SK-N-SH (cell line): ENCODE measurements around the gene TCF12. TPM values are rescaled to one million over a fixed set of nuclear protein-coding genes. Genes with fewer than 3 reads are reported as not detected.

Experiments used
- CTCF ChIA-PET: fragments of 300-600, 350-600 bp; formaldehyde crosslinking; extraction: SDS; loops from one replicate; lab custom pipeline; 2021; lab: Yijun Ruan, JAX
- POLR2A ChIA-PET: fragments of 350-600 bp; sonication (Branson Sonifier 250); formaldehyde crosslinking; extraction: SDS; loops from one replicate; lab custom pipeline; 2020; ENCODE audit warnings: antibody characterized with exemption, inconsistent platforms; lab: Yijun Ruan, JAX
- DNase-seq: peaks from one replicate; pipeline ENCODE4 v3.0.0; 2012
- H2AFZ ChIP-seq: fragments of 200-600 bp; sonication (generic); 2 replicates; pipeline ENCODE4 v1.8.1; 2016; ENCODE audit warnings: antibody characterized with exemption, mild to moderate bottlenecking, low read depth
- H3F3A ChIP-seq: fragments of 200-600 bp; sonication (generic); replicated peaks from 2 replicates; pipeline ENCODE3; 2016; ENCODE audit warnings: antibody characterized with exemption, mild to moderate bottlenecking; ENCODE audit not compliant: insufficient read depth
- H3K27ac ChIP-seq, 2 experiments: fragments of 200-500 bp in 1 of 2; fragments of 200-600 bp in 1 of 2; sonication (Bioruptor generic) in 1 of 2; sonication (generic), shearing (Covaris generic) in 1 of 2; 2 replicates each; pipeline versions ENCODE4 v1.5.1 to v1.6.1; 2014 to 2016; ENCODE audit warnings: low read depth in 2 of 2, inconsistent platforms in 1 of 2, low read length in 1 of 2, mild to moderate bottlenecking in 1 of 2, mixed read lengths in 1 of 2
- H3K27me3 ChIP-seq: fragments of 200-600 bp; sonication (generic), shearing (Covaris generic); 2 replicates; pipeline ENCODE4 v1.6.1; 2016; ENCODE audit warnings: mixed run types; ENCODE audit not compliant: insufficient read depth
- H3K36me3 ChIP-seq, 2 experiments: fragments of 200-500 bp in 1 of 2; fragments of 200-600 bp in 1 of 2; sonication (Bioruptor generic) in 1 of 2; sonication (generic) in 1 of 2; replicated peaks in 1 of 2; 2 replicates each; pipeline versions ENCODE3 to v1.5.1; 2014 to 2016; ENCODE audit warnings: low read length in 1 of 2, mild to moderate bottlenecking in 1 of 2; ENCODE audit not compliant: insufficient read depth in 2 of 2, control insufficient read depth in 1 of 2
- H3K4me1 ChIP-seq, 2 experiments: fragments of 200-500 bp in 1 of 2; fragments of 200-600 bp in 1 of 2; sonication (Bioruptor generic) in 1 of 2; sonication (generic), shearing (Covaris generic) in 1 of 2; 2 replicates each; pipeline versions ENCODE4 v1.5.1 to v1.6.1; 2014 to 2016; ENCODE audit warnings: low read depth in 1 of 2, low read length in 1 of 2, mixed run types in 1 of 2; ENCODE audit not compliant: insufficient read depth in 2 of 2, control insufficient read depth in 1 of 2
- H3K4me2 ChIP-seq: fragments of 200-600 bp; sonication (generic), shearing (Covaris generic); 2 replicates; pipeline ENCODE4 v1.6.1; 2017; ENCODE audit warnings: mixed run types
- H3K4me3 ChIP-seq, 2 experiments: fragments of 200-500 bp in 1 of 2; fragments of 200-600 bp in 1 of 2; sonication (Bioruptor generic) in 1 of 2; sonication (generic), shearing (Covaris generic) in 1 of 2; 2 replicates each; pipeline versions ENCODE4 v1.5.1 to v1.8.1; 2014 to 2016; ENCODE audit warnings: low read depth in 2 of 2, inconsistent platforms in 1 of 2, low read length in 1 of 2, mild to moderate bottlenecking in 1 of 2, mixed read lengths in 1 of 2, moderate library complexity in 1 of 2
- H3K79me2 ChIP-seq: fragments of 200-600 bp; sonication (generic); 2 replicates; pipeline ENCODE4 v1.8.1; 2017; ENCODE audit warnings: mild to moderate bottlenecking; ENCODE audit not compliant: insufficient read depth
- H3K9ac ChIP-seq: fragments of 200-600 bp; sonication (generic); 2 replicates; pipeline ENCODE4 v1.6.1; 2017; ENCODE audit warnings: mixed run types
- H3K9me2 ChIP-seq: fragments of 200-600 bp; sonication (generic); 2 replicates; pipeline ENCODE4 v1.6.1; 2017; ENCODE audit warnings: mixed run types
- H3K9me3 ChIP-seq: fragments of 200-600 bp; sonication (generic); 2 replicates; pipeline ENCODE4 v1.6.1; 2017; ENCODE audit warnings: mixed run types, mild to moderate bottlenecking, moderate library complexity
- H4K20me1 ChIP-seq: fragments of 200-600 bp; sonication (generic); 2 replicates; pipeline ENCODE4 v1.6.1; 2017; ENCODE audit warnings: mild to moderate bottlenecking, mixed run types; ENCODE audit not compliant: insufficient read depth
- CHD2 ChIP-seq: fragments of 150-350 bp; IDR thresholded peaks from 2 replicates; pipeline ENCODE4 v1.6.1; 2018; ENCODE audit warnings: low read length; ENCODE audit not compliant: partially characterized antibody
- CTCF ChIP-seq: fragments of 200-600 bp; sonication (generic); IDR thresholded peaks from 2 replicates; pipeline ENCODE4 v1.6.1; 2017; ENCODE audit warnings: antibody characterized with exemption, mild to moderate bottlenecking, moderate library complexity
- EZH2phosphoT487 ChIP-seq: fragments of 200-600 bp; sonication (generic); IDR thresholded peaks from 2 replicates; pipeline ENCODE4 v1.6.1; 2017; ENCODE audit warnings: low read depth, mixed run types, mild to moderate bottlenecking, antibody characterized with exemption, moderate library complexity, borderline replicate concordance
- FOSL2 ChIP-seq: IDR thresholded peaks from 2 replicates; pipeline ENCODE4 v1.4.0; 2012; ENCODE audit warnings: low read depth, mild to moderate bottlenecking, moderate library complexity, borderline replicate concordance
- FOXJ3 ChIP-seq: sonication (generic); formaldehyde crosslinking; IDR thresholded peaks from 2 replicates; pipeline ENCODE4 v1.5.1; 2020; ENCODE audit warnings: mild to moderate bottlenecking, missing genetic modification reagents
- FOXM1 ChIP-seq: IDR thresholded peaks from 2 replicates; pipeline ENCODE4 v1.4.0; 2012; ENCODE audit warnings: low read depth, mild to moderate bottlenecking
- GATA2 ChIP-seq: sonication (generic); formaldehyde crosslinking; IDR thresholded peaks from 2 replicates; pipeline ENCODE4 v1.5.0; 2020; ENCODE audit warnings: mild to moderate bottlenecking, missing genetic modification reagents
- JUND ChIP-seq: IDR thresholded peaks from 2 replicates; pipeline ENCODE4 v1.4.0; 2012
- NFIC ChIP-seq: IDR thresholded peaks from 2 replicates; pipeline ENCODE4 v1.4.0; 2012; ENCODE audit warnings: borderline replicate concordance
- PBX3 ChIP-seq: IDR thresholded peaks from 2 replicates; pipeline ENCODE4; 2012
- RCOR1 ChIP-seq: fragments of 150-350 bp; IDR thresholded peaks from 2 replicates; pipeline ENCODE4 v1.6.1; 2017; ENCODE audit warnings: antibody characterized with exemption, low read length
- RFX5 ChIP-seq: IDR thresholded peaks from 2 replicates; pipeline ENCODE4 v1.6.1; 2012; ENCODE audit warnings: mild to moderate bottlenecking, improper control_type of control experiment, low read length
- RXRA ChIP-seq: IDR thresholded peaks from 2 replicates; pipeline ENCODE4 v1.4.0; 2012; ENCODE audit warnings: low read depth, mild to moderate bottlenecking, borderline replicate concordance
- SIN3A ChIP-seq: IDR thresholded peaks from 2 replicates; pipeline ENCODE4 v1.6.1; 2012; ENCODE audit warnings: low read depth, mild to moderate bottlenecking, low read length, moderate library complexity, borderline replicate concordance
- SMC3 ChIP-seq: IDR thresholded peaks from 2 replicates; pipeline ENCODE4 v1.6.1; 2012; ENCODE audit warnings: low read depth, low read length, improper control_type of control experiment
- YY1 ChIP-seq: IDR thresholded peaks from 2 replicates; pipeline ENCODE4 v1.4.0; 2012; ENCODE audit warnings: low read depth, mild to moderate bottlenecking
- ZBTB33 ChIP-seq: IDR thresholded peaks from 2 replicates; pipeline ENCODE4 v1.4.0; 2012; ENCODE audit warnings: low read depth, borderline replicate concordance
- WGBS: methylation state at CpG from one replicate; pipeline ENCODE4 v1.1.6; 2017; ENCODE audit warnings: low lambda C conversion rate; 5-methylcytosine and 5-hydroxymethylcytosine counted together
- polyA plus RNA-seq, 3 experiments: library from polyadenylated mRNA; depleted of rRNA; stranded (reverse); fragments of >200 nt; gene quantifications; 2 replicates each; pipeline ENCODE4 v1.2.3, GENCODE V29; 2012

TCF12 gene
- polyA plus RNA-seq, 1 of the 3 experiments (the other 2 are of a cell fraction), result 49.6 TPM

GRCh38 chr15:57112178-57112577 is 193.7 kb downstream of the TCF12 start (continued):
- TF ChIP-seq CTCF, result no peak
- TF ChIP-seq CHD2, result no peak
- no peak for TF ChIP-seq FOSL2
- no peak for TF ChIP-seq JUND

- Histone ChIP-seq H3K9ac (no peak overlapping the region), H2AFZ (no peak overlapping the region), H3K79me2 (peaks cover 43% of the 10 kb centered on the region), H3K4me1 (peaks cover 9 to 16% of the 10 kb centered on the region in 2 experiments; a peak in 3 of 4 replicates), H3K36me3 (no peaks in the 10 kb centered on the region), H3K27me3 (no peaks in the 10 kb centered on the region), H3K27ac (no peak overlapping the region), H4K20me1 (no peaks in the 10 kb centered on the region; the same call in 1 of the 2 replicates), H3K4me3 (no peak overlapping the region), H3K9me3 (no peaks in the 10 kb centered on the region), H3F3A (peaks cover 13% of the 10 kb centered on the region), H3K4me2 (no peak overlapping the region), H3K9me2 (no peaks in the 10 kb centered on the region)
- CTCF ChIA-PET, result interaction anchor here (0.6 to 1.4 kb wide), 3 partner anchors 18 to 221 kb away, joined by 3 to 4 read pairs (median 3); no protein-coding TSS in a partner anchor
- no peak for DNase-seq
- no peak for TF ChIP-seq FOXJ3 (CRISPR knock-in tag)
- TF ChIP-seq RCOR1, result no peak
- no peak for TF ChIP-seq SIN3A
- TF ChIP-seq PBX3, result no peak
- TF ChIP-seq YY1, result no peak
- no peak for TF ChIP-seq RFX5
- no peak for TF ChIP-seq SMC3
- TF ChIP-seq FOXM1, result no peak
- no peak for TF ChIP-seq GATA2 (CRISPR knock-in tag)
- TF ChIP-seq ZBTB33, result no peak
- no peak for TF ChIP-seq EZH2phosphoT487
- no peak for TF ChIP-seq FOSL2
- TF ChIP-seq RXRA, result no peak
- no peak for TF ChIP-seq NFIC
- POLR2A ChIA-PET, result no interaction called here
- 94% methylated on average over 3 of the region's 3 CpGs for WGBS
Observed at GRCh38 chr15:57114070-57114469, 195.6 kb downstream of the TCF12 start.
